GM04503 (cell line): ENCODE measurements around the gene DTYMK.
A peak's percentile ranks its signal among the peaks of the same experiment; 100 is the strongest.
"Not testable (repeated sequence)": the region's sequence is repeated elsewhere in the genome, so short reads cannot be mapped to it uniquely, and the experiment has no call there.

Experiments used
- DNase-seq: peaks from one replicate; pipeline ENCODE4 v3.0.0-alpha.2; 2012; ENCODE audit warnings: low read depth

DTYMK gene

GRCh38 chr2:241672243-241673188 lies 14.1 kb downstream of the DTYMK start:
- no peak for DNase-seq

- no peak for DNase-seq
Measured at GRCh38 chr2:241671457-241672240, 15.0 kb downstream of the DTYMK start.

DNA sequence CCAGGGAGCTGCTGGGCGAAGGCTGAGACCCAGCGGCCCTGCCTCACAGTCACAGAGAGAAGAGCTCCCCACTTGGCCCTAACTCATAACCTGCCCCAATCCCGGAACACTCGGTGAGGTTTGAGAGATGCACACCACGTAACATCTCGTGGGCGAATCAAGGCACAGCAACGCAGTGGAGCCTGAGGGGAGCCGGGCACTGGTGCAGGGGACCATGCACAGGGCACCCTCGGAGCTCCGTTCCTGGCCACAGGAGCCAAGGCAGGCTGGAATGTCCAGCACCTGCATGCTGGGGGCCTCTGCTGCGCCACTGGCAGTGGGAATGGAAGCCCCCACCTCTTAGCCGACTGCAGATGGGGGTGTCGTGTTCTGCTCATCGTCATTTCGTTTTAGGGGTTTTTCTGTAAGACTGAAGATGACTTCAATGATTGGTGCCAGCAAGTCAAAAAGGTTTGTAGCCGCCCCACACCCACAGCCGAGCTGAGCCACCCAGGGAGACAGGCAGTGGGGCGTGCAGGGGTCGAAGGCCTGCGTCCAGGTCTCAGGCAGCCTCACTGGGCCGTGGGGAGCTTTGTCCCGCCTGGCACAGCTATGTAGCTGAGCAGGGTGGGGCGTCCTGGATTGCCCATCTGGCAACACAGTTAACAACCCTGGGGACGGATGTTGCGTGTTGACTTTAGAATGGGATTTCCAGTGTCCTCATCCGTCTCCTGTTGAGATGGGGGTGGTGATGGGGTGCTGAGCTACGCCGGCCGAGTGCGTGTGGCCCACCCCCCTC lies 16.1 kb downstream of the DTYMK start:
- DNase-seq: no peak

DNA sequence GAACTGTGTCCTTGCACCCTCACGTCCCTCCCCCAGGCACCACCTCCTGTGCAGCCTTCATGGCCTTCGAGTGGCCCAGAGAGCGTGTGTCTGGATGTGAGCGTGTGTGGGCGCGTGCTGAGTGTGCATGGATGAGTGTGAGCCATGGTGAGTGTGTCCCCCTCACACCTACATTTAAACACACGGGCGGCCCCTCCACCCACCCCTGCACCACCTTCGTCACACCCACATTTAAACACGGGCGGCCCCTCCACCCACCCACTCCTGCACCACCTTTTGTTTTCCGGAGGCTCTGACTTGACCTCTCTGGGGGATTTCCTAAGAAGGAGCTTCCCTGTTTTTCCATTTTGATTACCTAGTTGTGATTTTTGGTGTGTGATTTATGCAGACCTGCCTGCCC lies 17.8 kb downstream of the DTYMK start:
- no peak for DNase-seq

- no peak for DNase-seq
Measured at GRCh38 chr2:241668354-241668753, 18.3 kb downstream of the DTYMK start.

DNA sequence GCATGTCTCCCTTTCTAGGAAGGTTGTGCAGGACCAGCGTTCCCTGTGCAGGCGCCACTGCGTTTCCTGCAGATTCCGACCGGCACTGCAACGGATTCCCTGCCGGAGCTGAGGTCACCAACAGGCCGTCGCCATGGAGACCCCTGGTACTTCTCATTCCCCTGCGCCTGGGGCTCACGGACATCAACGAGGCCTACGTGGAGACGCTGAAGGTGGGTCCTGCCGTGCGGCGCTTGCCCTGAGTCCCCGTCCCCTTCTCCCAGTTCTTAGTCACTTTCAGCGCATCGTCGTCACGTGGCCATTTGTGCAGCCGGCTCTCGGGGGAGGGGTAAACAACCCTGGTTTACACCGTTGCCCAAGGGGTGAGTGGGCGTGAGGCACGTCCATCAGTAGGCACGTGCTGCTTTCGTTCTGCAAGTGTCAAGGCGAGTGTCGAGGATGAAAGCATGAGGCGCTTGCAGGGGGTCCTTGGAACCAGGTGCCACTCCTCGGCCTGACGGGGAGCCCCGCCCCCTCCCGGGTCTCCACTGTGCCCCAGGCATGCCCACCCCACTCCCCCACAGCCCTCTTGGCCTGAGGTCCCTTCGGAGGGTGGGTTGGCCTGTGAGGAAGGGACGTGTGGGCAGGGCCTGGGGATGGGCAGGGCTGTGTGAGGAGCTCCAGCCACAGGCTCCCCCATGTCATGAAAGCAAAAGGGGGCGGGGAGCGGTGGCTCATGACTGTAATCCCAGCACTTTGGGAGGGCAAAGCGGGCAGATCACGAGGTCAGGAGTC lies 19.8 kb downstream of the DTYMK start:
- DNase-seq: no peak

DNA sequence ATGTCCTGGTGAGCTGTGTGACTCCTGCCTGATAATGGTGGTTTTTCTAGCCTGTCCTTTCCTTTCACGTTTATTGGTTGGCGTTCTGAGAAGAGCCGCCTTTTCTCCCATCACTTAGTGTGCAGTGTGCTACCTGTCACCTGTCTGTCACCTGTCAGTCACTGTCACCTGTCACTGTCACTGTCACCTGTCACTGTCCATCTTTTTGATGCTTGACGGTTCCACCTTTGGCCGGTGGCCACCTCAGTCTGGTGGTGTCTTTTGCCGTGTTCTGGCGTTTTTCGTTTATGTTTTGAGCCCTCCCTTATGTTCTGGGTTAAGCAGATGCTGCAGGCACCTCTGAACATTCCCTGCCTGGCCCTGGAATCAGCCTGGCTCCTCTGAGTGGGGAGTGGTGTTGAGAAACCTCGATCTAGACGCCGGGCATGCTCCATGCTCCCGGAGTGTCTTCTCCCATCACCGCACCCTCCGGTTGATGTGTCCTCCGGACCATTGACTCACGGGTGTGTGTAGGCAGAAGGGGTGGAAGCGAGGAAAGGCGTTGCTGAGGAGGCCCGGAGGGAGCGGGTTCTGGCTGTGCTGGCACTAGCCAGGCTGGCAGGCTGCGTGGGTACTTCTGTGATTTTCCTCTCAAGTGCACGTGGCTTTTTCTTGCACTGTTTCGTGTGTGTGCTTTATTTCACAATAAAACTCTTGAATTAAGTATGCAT lies 20.7 kb downstream of the DTYMK start:
- DNase-seq: no peak

DNA sequence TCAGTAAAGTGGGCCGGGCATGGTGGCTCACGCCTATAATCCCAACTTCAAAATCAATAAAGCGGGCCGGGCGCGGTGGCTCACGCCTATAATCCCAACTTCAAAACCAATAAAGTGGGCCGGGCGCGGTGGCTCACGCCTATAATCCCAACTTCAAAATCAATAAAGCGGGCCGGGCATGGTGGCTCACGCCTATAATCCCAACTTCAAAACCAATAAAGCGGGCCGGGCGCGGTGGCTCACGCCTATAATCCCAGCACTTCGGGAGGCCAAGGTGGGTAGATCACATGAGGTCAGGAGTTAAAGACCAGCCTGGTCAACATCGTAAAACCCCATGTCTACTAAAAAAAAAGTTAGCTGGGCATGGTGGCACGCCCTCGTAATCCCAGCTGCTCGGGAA lies 23.9 kb downstream of the DTYMK start:
- DNase-seq: not testable (repeated sequence)

DNA sequence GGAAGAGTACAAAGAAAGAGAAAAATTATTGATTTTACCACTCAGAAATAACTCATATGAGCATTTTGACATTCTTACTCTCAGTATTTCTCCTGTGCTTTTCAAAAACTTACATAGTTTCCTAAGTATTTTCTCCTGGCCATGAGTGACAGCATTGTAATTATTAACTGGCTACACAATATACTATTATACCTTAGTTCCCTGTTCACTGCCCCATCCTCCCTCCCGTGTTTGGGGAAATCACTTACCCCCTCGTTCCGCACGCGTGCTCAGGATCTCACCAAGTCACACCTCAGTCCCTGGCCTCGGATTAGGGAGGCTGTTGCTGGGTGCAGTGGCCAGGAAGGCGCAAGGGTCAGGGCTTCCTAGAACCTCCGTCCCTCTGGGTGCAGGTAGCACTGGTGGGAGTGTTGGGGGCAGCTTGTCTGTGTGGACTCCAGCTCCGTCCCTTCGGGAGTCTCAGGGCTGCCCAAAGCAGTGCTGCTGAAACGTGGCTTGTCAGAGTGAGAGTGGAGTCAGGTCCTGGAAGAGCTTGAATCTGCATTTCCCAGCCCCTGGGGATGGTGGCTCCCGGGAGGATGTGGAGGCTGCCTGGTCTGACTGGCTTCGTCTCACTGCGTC lies 25.9 kb downstream of the DTYMK start:
- DNase-seq: no peak

- peak; percentile 39 for DNase-seq
Measured at GRCh38 chr2:241659150-241659739, 27.4 kb downstream of the DTYMK start.

GRCh38 chr2:241658296-241658695 lies 28.3 kb downstream of the DTYMK start:
- DNase-seq: no peak

DNA sequence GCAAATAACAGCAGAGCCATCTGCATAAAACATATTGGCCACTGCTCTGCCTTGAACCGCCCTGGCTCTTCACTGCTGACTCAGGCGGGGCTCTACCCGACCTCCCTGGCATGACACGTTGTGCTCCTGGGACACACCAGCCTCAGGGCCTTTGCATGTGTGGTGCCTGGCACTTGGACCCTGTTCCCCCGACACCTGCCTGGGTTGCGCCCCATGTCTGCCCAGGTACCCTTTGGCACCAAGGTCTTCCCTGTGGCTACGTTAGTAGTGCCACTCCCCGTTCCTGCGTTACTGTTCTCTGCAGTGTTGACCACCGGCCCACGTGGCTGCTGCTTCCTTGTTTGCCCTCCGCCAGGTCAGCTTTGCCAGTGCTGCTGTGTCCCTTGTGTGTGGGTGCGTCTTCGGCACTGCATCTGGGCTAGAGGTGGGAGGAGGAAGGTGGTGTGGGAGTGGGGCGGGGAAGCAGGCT lies 28.8 kb downstream of the DTYMK start:
- DNase-seq: no peak

- no peak for DNase-seq
Measured at GRCh38 chr2:241656190-241656741, 30.3 kb downstream of the DTYMK start.

- no peak for DNase-seq
Measured at GRCh38 chr2:241655516-241656189, 31.0 kb downstream of the DTYMK start.

GRCh38 chr2:241654551-241654950 lies 32.1 kb downstream of the DTYMK start:
- no peak for DNase-seq

GRCh38 chr2:241653210-241653750 lies 33.3 kb downstream of the DTYMK start:
- no peak for DNase-seq

DNA sequence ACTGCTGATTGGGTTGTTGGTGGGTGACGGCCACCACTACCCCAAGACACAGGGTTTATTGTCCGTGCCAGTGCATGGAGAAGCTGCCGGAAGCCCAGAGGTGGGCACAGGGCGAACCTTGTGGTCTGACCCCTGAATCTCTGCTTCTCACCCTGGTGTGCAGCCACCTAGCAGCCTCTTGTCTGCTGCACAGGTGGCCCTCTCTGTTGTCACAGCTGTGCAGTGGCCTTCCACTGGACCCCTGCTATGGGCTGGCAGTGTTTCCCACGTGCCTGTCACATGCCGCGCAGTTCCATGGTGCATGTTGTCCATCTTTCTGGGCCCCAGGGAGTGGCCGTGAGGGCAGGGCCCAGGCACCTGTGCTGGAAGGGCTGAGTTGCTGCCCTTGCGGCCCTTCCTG lies 33.9 kb downstream of the DTYMK start:
- DNase-seq: no peak

DNA sequence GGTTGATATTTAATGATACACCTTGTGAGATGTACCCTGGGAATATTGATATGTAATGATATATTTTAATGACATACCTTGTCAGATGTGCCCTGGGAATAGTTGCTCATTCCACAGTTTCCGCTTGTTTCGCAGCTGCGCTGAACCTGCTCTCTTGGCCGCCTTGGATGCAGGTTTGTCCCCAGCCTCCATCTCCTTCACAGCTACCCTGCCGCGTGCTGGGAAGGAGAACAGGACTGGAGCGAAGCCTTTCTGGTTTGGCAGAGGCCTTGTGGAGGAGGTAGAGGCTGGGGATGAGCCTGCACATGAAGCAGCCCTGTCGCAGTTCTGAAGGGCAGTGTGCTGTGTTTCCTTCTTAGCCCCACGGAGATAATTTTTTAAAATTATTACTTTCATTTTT lies 34.5 kb downstream of the DTYMK start:
- no peak for DNase-seq

DNA sequence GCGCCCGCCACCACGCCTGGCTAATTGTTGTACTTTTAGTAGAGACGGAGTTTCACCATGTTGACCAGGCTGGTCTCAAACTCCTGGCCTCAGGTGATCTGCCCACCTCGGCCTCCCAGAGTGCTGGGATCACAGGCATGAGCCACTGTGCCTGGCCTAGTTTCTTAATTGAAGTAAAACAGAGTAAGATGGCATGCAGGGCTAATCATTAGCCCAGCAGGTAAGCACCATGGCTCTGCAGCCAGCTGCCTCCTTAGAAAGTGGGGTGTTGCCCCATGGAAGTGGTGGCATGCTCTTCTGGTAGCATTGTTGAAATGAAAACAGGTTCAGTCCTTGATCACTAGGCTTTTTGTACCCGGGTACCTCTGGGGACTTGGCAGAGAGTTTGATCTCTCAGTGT lies 36.7 kb downstream of the DTYMK start:
- no peak for DNase-seq
